Esophagus squamous epithelium (tissue), 4 donors: ENCODE measurements around the gene INSYN2B.

Source experiments
- CTCF ChIP-seq, 6 experiments: fragments of 450-650 bp in 4 of 6; fragments of 200-600 bp in 2 of 6; sonication (generic) in 2 of 6; IDR thresholded peaks; one replicate each; pipeline ENCODE4 v1.5.1; 2016 to 2019; ENCODE audit warnings: antibody characterized with exemption in 6 of 6, mild to moderate bottlenecking in 4 of 6, moderate library complexity in 4 of 6
- POLR2A ChIP-seq, 4 donors: fragments of 450-650 bp; IDR thresholded peaks; one replicate each; pipeline ENCODE4 v1.6.1; 2017; ENCODE audit warnings: antibody characterized with exemption in 4 of 4, mild to moderate bottlenecking in 4 of 4, moderate library complexity in 3 of 4

- TF ChIP-seq CTCF (IDR thresholded peaks at IDR 0.05), result no peak
- TF ChIP-seq POLR2A (IDR thresholded peaks at IDR 0.05), result no peak
Observed at GRCh38 chr5:169856571-169856970, 123.7 kb downstream of the INSYN2B start.
